HG03108 (cell line): ENCODE results near the gene TCF4.

Experiments
- ATAC-seq: cut with Tn5 transposase; IDR thresholded peaks from one replicate; pipeline ENCODE4 v1.9.1; 2021; ENCODE audit warnings: moderate library complexity; ENCODE audit not compliant: unreplicated experiment

The TCF4 gene

GRCh38 chr18:55546851-55547704, 40.9 kb downstream of the TCF4 start:
- no peak for ATAC-seq

- ATAC-seq = no peak
Observed at GRCh38 chr18:55544014-55544413, 44.0 kb downstream of the TCF4 start.

GRCh38 chr18:55543130-55543704, 44.8 kb downstream of the TCF4 start:
- no peak for ATAC-seq

- ATAC-seq = no peak
Observed at GRCh38 chr18:55541571-55541970, 46.4 kb downstream of the TCF4 start.

GRCh38 chr18:55539240-55539639, 48.8 kb downstream of the TCF4 start:
- ATAC-seq = no peak

GRCh38 chr18:55534996-55535395, 53.0 kb downstream of the TCF4 start:
- ATAC-seq = no peak

- no peak for ATAC-seq
Observed at GRCh38 chr18:55534547-55534946, 53.4 kb downstream of the TCF4 start.

DNA sequence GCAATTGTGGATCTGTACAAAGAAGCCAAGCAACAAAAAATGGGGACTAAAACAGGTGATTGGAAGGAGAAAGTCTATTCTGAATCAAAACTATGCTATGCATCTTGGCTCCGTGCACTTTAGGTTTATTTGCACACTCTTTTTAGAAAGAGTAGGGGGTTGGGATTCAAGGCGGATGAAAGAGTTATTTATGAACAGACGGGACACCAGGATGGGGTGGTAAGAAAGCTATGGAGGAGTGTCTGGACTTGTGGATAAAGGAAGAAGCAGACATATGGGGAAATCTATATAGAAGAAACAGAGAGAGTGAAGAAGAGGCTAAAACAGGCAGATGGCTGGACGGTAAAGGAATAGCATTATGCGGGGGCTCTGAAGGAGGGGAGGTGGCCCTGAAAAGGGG, 57.8 kb downstream of the TCF4 start:
- ATAC-seq = no peak

DNA sequence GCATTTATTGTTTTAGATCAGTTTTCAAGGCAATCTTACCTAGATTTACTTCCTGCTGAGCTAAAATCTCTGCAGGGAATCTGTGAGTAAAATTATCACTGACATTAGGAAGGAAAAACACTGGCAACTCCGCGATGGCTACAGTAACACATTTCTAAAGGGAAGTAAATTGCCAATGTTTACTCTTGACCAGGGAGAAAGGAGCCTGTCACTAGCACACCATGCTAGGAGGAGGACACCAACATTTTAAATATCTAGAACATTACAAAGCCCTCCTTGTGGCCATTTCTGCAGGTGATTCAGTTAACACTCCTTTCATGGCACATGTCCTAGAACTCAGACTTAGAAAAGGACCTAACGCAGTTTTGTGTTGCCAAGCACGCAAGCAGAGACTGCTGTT, 58.4 kb downstream of the TCF4 start:
- no peak for ATAC-seq

- ATAC-seq = no peak
Observed at GRCh38 chr18:55525845-55526244, 62.1 kb downstream of the TCF4 start.

DNA sequence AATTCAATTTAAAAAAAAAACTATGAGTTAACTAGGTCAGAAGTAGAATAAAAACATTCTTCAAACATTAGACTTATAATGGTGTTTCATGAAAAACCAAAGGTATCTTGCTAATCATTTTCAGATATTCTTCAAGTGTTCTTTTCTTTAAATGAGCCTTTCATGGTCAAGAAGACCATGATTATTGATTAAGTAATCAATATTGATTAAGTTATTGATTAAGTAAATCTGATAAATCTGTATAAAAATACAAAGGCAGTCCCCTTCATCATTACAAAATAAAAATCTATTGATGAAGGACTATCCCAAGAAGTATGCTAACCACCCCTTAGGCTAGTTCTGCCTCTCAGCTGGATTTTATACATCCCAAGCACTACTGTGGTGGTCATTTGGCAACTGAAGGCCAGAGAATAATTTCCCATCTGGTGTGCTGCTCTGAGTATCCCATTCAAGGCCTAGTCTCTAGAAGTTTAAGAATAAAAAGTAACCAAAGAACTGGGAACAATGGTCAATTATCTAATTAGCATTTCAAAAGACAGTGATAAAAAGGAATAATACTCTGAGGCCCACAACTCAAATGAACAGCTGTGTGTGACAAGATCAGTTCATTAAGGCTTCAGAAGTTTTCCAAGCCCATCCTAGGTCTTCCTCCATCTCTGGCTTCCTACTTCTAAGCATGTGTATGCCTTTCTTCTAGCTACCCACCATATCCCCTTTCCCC, 63.5 kb downstream of the TCF4 start:
- no peak for ATAC-seq

DNA sequence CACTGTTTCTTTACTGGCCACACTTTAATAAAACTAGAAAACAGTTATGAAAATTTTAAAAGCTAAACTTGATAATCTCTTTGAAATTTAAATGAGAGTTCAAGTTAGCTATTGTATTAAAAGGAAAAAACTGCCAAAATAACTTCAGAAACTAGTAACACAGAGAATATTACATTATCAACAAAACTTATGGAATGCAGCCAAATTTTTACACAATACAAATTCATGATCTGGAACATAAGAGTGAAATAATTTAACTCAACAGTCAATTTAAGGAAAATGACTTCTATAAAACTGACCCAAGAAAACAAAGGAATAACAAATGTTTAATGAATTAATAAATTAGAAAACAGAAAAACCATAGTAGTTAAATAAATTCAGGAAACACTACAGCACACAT, 65.0 kb downstream of the TCF4 start:
- no peak for ATAC-seq

GRCh38 chr18:55522011-55522410, 66.0 kb downstream of the TCF4 start:
- ATAC-seq = no peak

- ATAC-seq = no peak
Observed at GRCh38 chr18:55517055-55517454, 70.9 kb downstream of the TCF4 start.

DNA sequence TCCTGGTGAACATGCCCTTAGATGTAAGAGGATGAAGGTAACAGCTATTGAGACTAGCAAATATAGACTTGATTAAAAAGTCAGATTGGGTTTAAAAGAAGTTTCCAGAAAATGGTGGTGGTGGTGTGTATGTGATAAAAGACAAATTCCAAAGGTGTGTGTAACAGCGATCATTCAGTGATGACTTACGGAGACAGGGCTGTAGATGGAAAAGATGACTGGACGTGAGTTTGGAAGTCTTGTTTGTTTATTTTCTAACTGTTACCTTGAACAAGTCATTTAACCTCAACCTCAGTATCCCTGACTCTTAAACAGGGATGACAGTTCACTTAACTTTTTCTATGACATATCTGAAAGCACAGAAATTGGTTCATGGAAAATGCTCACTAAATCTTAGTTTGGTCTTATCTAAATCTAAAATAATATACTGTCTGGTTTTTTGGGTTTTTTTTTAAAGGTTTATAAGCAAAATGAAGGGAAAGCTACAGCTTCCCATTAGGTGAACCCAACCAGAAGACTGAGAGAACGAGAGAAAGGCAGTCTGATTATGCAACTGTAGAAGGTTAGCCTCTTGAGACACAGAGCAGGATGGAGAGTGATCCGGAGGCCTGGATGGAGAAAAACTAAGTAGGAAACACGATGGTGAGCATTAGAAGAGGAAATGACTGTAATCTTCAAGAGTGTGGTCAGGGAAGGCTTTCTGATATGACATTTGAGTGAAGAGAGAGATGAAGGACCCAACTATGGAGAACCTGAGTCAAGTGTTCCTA, 71.9 kb downstream of the TCF4 start:
- no peak for ATAC-seq

GRCh38 chr18:55515214-55515613, 72.8 kb downstream of the TCF4 start:
- ATAC-seq = no peak

DNA sequence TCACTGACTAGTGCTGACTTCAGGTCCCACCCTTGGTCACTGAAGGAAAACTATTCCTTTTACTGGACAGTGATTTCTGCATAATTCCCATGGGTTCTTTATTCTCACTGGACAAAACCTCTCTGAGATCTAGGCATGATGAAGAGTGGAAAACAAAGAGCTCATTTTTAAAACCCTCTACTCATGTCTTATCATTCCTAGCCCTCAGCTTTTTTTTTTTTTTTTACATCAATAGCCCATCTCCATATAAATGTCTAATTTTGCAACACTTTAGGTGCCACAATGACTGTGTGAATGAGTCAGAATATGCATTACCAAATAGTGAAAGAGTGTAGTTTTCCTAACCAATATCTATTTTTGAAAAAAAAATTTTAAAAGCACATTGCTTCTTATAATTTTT, 74.8 kb downstream of the TCF4 start:
- no peak for ATAC-seq

DNA sequence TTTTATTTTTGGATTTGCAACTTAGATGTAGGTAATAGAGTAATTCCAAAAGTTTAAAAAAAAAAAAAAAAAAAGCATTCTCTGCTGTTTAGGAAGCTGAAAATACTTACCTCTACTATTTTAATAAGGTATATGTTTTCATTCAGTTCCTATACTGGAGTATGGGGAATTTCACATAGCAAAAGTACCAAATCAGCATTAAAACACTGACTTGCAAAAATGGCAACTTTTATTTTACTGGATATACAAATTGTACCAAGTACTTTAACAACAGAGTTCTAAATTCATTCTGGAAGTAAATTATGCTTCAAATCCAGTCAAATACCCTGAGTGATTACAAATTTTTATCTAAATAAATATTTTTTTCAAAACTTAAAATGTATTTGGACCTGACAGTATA, 76.7 kb downstream of the TCF4 start:
- no peak for ATAC-seq

DNA sequence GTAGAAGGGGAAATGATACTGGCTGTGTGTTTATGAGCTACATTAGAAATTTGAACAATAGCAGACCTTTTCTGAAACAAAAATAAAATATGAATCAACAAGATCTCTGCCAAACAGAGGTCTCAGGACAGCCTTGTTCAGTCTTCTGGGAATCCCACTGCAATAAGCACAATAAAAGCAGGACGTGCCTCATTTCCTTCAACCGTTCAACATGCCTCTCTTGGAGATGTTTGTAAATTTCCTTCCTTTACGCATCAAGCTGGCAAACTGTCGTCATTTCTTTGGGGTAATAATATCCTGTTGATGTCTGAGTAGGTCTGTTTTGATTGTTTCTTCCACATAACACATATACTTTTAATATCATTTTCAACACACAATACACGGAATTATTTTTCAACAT, 77.2 kb downstream of the TCF4 start:
- ATAC-seq = peak; percentile 10

GRCh38 chr18:55509631-55510324, 78.2 kb downstream of the TCF4 start:
- ATAC-seq = peak; percentile 67

DNA sequence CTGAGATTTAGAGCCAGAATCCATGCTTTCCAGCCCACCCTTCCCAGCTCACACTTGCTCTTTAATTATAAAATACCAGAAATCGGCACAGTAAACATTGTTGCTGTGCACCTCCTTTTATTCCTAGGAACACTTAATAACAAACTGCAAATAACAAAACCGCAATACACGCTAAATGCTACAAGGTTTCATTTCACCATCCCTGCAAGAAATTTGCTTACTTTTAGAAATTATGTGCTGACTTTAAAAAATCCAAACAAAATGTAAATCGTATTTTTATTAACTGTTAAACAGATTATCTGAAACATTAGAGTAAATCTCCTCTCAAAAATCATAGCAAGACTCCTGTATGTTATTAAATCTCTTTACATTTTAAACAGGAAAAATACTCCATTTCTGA, 79.3 kb downstream of the TCF4 start:
- ATAC-seq = no peak
